HEK293 (cell line): ENCODE data around the gene KRT222.

ENCODE experiments used
- CTCF ChIA-PET: fragments of 350-600 bp; formaldehyde crosslinking; extraction: SDS; loops from one replicate; lab custom pipeline; 2021; ENCODE audit warnings: antibody characterized with exemption; lab: Yijun Ruan, JAX
- POLR2A ChIA-PET: fragments of 300-600 bp; formaldehyde crosslinking; extraction: SDS; loops from one replicate; lab custom pipeline; 2020; ENCODE audit warnings: antibody characterized with exemption, inconsistent platforms; lab: Yijun Ruan, JAX
- H3K27ac ChIP-seq: fragments of 200-500 bp; sonication (Bioruptor generic); 2 replicates; pipeline ENCODE4 v1.5.1; 2014; ENCODE audit warnings: low read depth, low read length, control low read depth, inconsistent platforms; ENCODE audit errors: extremely low read depth
- H3K36me3 ChIP-seq, 2 experiments: fragments of 200-500 bp in 1 of 2; sonication (Bioruptor generic) in 1 of 2; 1 replicate in 1 of 2; 2 replicates in 1 of 2; pipeline ENCODE4 v1.5.1; 2014 to 2017; ENCODE audit warnings: inconsistent platforms in 2 of 2, low read length in 2 of 2; ENCODE audit not compliant: control insufficient read depth in 2 of 2, insufficient read depth in 1 of 2
- H3K4me1 ChIP-seq: fragments of 200-500 bp; sonication (Bioruptor generic); 2 replicates; pipeline ENCODE4 v1.5.1; 2014; ENCODE audit warnings: mild to moderate bottlenecking, low read length, inconsistent platforms; ENCODE audit not compliant: control insufficient read depth, insufficient read depth
- H3K4me3 ChIP-seq: 2 replicates; pipeline ENCODE4 v1.5.1; 2011; ENCODE audit warnings: low read depth, mild to moderate bottlenecking, control low read depth, low read length, moderate library complexity
- H3K9me3 ChIP-seq: fragments of 200-500 bp; sonication (Bioruptor generic); 2 replicates; pipeline ENCODE4 v1.5.1; 2014; ENCODE audit warnings: low read depth, low read length, inconsistent platforms; ENCODE audit not compliant: control insufficient read depth, insufficient read depth
- REPIN1 ChIP-seq: fragments of 450-650 bp; formaldehyde crosslinking; IDR thresholded peaks from 2 replicates; pipeline ENCODE4 v1.5.1; 2017; ENCODE audit warnings: missing biosample characterization, missing genetic modification characterization, low read depth
- ZNF266 ChIP-seq: fragments of 450-650 bp; formaldehyde crosslinking; IDR thresholded peaks from 2 replicates; pipeline ENCODE4 v1.5.1; 2016; ENCODE audit warnings: missing biosample characterization, missing genetic modification characterization, low read depth
- ZNF610 ChIP-seq: fragments of 450-650 bp; formaldehyde crosslinking; IDR thresholded peaks from 2 replicates; pipeline ENCODE4 v1.5.1; 2016; ENCODE audit warnings: missing biosample characterization, missing genetic modification characterization, borderline replicate concordance
- ZNF621 ChIP-seq: fragments of 450-650 bp; formaldehyde crosslinking; IDR thresholded peaks from 2 replicates; pipeline ENCODE4 v1.5.1; 2017; ENCODE audit warnings: missing biosample characterization, missing genetic modification characterization
- ZNF654 ChIP-seq: fragments of 450-650 bp; formaldehyde crosslinking; IDR thresholded peaks from 2 replicates; pipeline ENCODE4 v1.5.1; 2016; ENCODE audit warnings: low read depth, missing biosample characterization, missing genetic modification characterization
- TF ChIP-seq, protein P1 (sequence below): fragments of 450-650 bp; IDR thresholded peaks from 2 replicates; pipeline ENCODE4 v1.5.1; 2018; ENCODE audit warnings: missing biosample characterization, mild to moderate bottlenecking, missing genetic modification characterization
- TF ChIP-seq, protein P2 (sequence below): fragments of 450-650 bp; formaldehyde crosslinking; IDR thresholded peaks from 2 replicates; pipeline ENCODE4 v1.5.1; 2017; ENCODE audit warnings: missing biosample characterization, missing genetic modification characterization
- TF ChIP-seq, protein P3 (sequence below): fragments of 450-650 bp; formaldehyde crosslinking; conservative IDR thresholded peaks from 2 replicates; pipeline ENCODE4 v1.5.1; 2016; ENCODE audit warnings: low read depth, missing biosample characterization, missing genetic modification characterization
- TF ChIP-seq, protein P4 (sequence below): fragments of 450-650 bp; formaldehyde crosslinking; IDR thresholded peaks from 2 replicates; pipeline ENCODE4 v1.5.0; 2017; ENCODE audit warnings: missing biosample characterization, missing genetic modification characterization, borderline replicate concordance

The KRT222 gene

DNA sequence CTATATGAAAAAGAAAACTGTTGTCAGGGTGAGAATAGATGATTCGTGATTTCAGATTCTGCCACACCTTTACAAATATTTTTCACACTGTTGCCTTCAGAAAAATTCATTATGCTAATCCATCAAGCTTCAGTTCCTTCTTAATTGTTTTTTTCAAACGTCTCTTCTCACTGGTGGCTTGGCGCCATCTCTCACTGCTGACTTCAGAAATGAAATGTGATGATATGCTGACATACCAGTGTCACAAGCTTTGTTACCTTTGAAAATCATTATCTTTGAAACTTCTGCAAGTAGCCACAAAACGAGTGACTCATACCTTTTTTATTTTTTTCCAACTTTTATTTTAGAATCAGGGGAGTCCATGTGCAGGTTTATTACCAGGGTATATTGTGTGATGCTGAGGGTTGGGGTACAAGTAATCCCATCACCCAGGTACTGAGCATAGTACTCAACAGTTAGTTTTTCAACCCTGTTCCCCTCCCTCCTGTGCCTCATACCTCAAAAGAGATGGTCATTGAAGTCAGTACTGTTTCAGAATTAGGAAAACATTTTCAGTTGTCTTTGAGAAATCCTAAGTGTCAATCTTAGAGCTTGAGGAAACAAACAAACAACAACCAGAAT lies 14.0 kb upstream of the KRT222 start:
- H3K36me3 ChIP-seq: no peaks in the 10 kb centered on the region
- ChIA-PET CTCF (interaction anchor here (0.6 kb wide), 1 partner anchor 66 kb away, joined by 3 read pairs; no protein-coding TSS in a partner anchor), POLR2A (no interaction called here)
- TF ChIP-seq, protein P1, sequence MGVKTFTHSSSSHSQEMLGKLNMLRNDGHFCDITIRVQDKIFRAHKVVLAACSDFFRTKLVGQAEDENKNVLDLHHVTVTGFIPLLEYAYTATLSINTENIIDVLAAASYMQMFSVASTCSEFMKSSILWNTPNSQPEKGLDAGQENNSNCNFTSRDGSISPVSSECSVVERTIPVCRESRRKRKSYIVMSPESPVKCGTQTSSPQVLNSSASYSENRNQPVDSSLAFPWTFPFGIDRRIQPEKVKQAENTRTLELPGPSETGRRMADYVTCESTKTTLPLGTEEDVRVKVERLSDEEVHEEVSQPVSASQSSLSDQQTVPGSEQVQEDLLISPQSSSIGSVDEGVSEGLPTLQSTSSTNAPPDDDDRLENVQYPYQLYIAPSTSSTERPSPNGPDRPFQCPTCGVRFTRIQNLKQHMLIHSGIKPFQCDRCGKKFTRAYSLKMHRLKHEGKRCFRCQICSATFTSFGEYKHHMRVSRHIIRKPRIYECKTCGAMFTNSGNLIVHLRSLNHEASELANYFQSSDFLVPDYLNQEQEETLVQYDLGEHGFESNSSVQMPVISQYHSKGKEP: no peak
- TF ChIP-seq ZNF610: no peak
- no peak for TF ChIP-seq ZNF621 (tag by site-specific recombination)
- TF ChIP-seq, all 188 proteins: peak for 0
- no peaks in the 10 kb centered on the region for H3K9me3 ChIP-seq
- H3K4me3 ChIP-seq: no peak overlapping the region
- H3K4me1 ChIP-seq: no peaks in the 10 kb centered on the region
- no peak overlapping the region for H3K27ac ChIP-seq

DNA sequence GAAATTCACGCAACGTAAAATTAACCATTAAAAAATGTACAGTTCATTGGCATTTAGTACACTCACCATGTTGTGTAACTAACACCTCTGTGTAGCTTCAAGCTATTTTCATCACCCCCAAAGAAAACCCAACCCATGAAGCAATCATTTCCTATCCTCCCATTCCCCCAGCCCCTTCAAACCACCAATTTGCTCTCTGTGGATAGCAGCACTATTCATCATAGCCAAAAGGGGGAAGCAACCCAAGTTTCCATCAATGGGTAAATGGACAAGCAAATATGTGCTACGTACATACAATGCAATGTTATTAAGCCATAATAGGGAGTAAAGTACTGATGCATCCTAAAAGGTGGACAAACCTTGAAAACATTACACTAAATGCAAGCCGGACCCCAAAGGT lies 10.9 kb upstream of the KRT222 start:
- CTCF ChIA-PET: interaction anchor here (2.1 kb wide), 1 partner anchor 61 kb away, joined by 7 read pairs; no protein-coding TSS in a partner anchor

More for the DNA sequence above, 10.9 kb upstream of the KRT222 start:
- TF ChIP-seq, protein P2, sequence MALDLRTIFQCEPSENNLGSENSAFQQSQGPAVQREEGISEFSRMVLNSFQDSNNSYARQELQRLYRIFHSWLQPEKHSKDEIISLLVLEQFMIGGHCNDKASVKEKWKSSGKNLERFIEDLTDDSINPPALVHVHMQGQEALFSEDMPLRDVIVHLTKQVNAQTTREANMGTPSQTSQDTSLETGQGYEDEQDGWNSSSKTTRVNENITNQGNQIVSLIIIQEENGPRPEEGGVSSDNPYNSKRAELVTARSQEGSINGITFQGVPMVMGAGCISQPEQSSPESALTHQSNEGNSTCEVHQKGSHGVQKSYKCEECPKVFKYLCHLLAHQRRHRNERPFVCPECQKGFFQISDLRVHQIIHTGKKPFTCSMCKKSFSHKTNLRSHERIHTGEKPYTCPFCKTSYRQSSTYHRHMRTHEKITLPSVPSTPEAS (tag by site-specific recombination): no peak
- TF ChIP-seq ZNF266 (tag by site-specific recombination) (no peak), ZNF654 (no peak), REPIN1 (no peak)
- TF ChIP-seq, protein P3, sequence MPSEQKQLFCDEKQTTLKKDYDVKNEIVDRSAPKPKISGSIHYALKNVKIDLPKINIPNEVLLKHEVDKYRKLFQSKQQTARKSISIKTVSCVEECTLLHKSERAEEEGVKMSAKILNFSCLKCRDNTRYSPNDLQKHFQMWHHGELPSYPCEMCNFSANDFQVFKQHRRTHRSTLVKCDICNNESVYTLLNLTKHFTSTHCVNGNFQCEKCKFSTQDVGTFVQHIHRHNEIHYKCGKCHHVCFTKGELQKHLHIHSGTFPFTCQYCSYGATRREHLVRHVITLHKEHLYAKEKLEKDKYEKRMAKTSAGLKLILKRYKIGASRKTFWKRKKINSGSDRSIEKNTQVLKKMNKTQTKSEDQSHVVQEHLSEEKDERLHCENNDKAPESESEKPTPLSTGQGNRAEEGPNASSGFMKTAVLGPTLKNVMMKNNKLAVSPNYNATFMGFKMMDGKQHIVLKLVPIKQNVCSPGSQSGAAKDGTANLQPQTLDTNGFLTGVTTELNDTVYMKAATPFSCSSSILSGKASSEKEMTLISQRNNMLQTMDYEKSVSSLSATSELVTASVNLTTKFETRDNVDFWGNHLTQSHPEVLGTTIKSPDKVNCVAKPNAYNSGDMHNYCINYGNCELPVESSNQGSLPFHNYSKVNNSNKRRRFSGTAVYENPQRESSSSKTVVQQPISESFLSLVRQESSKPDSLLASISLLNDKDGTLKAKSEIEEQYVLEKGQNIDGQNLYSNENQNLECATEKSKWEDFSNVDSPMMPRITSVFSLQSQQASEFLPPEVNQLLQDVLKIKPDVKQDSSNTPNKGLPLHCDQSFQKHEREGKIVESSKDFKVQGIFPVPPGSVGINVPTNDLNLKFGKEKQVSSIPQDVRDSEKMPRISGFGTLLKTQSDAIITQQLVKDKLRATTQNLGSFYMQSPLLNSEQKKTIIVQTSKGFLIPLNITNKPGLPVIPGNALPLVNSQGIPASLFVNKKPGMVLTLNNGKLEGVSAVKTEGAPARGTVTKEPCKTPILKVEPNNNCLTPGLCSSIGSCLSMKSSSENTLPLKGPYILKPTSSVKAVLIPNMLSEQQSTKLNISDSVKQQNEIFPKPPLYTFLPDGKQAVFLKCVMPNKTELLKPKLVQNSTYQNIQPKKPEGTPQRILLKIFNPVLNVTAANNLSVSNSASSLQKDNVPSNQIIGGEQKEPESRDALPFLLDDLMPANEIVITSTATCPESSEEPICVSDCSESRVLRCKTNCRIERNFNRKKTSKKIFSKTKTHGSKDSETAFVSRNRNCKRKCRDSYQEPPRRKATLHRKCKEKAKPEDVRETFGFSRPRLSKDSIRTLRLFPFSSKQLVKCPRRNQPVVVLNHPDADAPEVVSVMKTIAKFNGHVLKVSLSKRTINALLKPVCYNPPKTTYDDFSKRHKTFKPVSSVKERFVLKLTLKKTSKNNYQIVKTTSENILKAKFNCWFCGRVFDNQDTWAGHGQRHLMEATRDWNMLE (tag by site-specific recombination): no peak
- TF ChIP-seq, protein P4, sequence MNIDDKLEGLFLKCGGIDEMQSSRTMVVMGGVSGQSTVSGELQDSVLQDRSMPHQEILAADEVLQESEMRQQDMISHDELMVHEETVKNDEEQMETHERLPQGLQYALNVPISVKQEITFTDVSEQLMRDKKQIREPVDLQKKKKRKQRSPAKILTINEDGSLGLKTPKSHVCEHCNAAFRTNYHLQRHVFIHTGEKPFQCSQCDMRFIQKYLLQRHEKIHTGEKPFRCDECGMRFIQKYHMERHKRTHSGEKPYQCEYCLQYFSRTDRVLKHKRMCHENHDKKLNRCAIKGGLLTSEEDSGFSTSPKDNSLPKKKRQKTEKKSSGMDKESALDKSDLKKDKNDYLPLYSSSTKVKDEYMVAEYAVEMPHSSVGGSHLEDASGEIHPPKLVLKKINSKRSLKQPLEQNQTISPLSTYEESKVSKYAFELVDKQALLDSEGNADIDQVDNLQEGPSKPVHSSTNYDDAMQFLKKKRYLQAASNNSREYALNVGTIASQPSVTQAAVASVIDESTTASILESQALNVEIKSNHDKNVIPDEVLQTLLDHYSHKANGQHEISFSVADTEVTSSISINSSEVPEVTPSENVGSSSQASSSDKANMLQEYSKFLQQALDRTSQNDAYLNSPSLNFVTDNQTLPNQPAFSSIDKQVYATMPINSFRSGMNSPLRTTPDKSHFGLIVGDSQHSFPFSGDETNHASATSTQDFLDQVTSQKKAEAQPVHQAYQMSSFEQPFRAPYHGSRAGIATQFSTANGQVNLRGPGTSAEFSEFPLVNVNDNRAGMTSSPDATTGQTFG (tag by site-specific recombination): no peak
- Histone ChIP-seq H3K4me3 (no peak overlapping the region), H3K27ac (no peak overlapping the region), H3K4me1 (no peaks in the 10 kb centered on the region), H3K9me3 (no peaks in the 10 kb centered on the region), H3K36me3 (no peaks in the 10 kb centered on the region)
- POLR2A ChIA-PET: no interaction called here
